Left ventricle myocardium superior (tissue), 1 donor: ENCODE measurements around the gene RBPMS2. TPM values are rescaled to one million over a fixed set of nuclear protein-coding genes. Genes with fewer than 3 reads are reported as not detected.
A peak's percentile ranks its signal among the peaks of the same experiment; 100 is the strongest.
"Not testable (repeated sequence)": the region's sequence is repeated elsewhere in the genome, so short reads cannot be mapped to it uniquely, and the experiment has no call there.

ENCODE experiments used
- ATAC-seq: fragments of 200-7000 bp; cut with Tn5 transposase; one replicate; pipeline ENCODE4 v1.9.1; 2020; ENCODE audit warnings: mild to moderate bottlenecking, moderate library complexity
- DNase-seq: peaks from one replicate; pipeline ENCODE4 v3.0.0-alpha.2; 2020
- intact Hi-C: fragments of 100-400 bp; cut with micrococcal nuclease; formaldehyde crosslinking; loops from one replicate; pipeline ENCODE4 v1.11.0; 2022
- total RNA-seq: library from RNA; stranded (reverse); fragmentation: NEBNext Ultra II Directional; extraction: Animal tissue kit (Norgen Biotek cat#: 25700); gene quantifications from one replicate; pipeline ENCODE4 v1.2.1, GENCODE V29; 2021
- donor health status: DM: no; HTN: yes; CAD: no; lungs with severe emphysema.

RBPMS2 gene
- total RNA-seq, 1 donor from 2014 or later = 213 TPM

GRCh38 chr15:64795299-64795698 lies 19.9 kb upstream of the RBPMS2 start:
- DNase-seq, ATAC-seq, intact Hi-C loops: not testable (repeated sequence)

- ATAC-seq (no peak), DNase-seq (no peak)
- intact Hi-C loops = no loop called here
These were observed 16.9 kb upstream of the RBPMS2 start for GRCh38 chr15:64792282-64792681.

GRCh38 chr15:64791401-64791800 lies 16.0 kb upstream of the RBPMS2 start:
- intact Hi-C loops = no loop called here
- no peak for DNase-seq
- no peak for ATAC-seq

- ATAC-seq = peak; percentile 38
- no peak for DNase-seq
- intact Hi-C loops = no loop called here
These were observed 8.4 kb upstream of the RBPMS2 start for GRCh38 chr15:64783796-64784195.

- ATAC-seq (no peak), DNase-seq (no peak)
- intact Hi-C loops = no loop called here
These were observed 7.4 kb upstream of the RBPMS2 start for GRCh38 chr15:64782751-64783150.

GRCh38 chr15:64781299-64781698 lies 5.9 kb upstream of the RBPMS2 start:
- intact Hi-C loops = no loop called here
- no peak for ATAC-seq
- no peak for DNase-seq

- DNase-seq (no peak), ATAC-seq (no peak)
- intact Hi-C loops = no loop called here
These were observed 5.3 kb upstream of the RBPMS2 start for GRCh38 chr15:64780600-64781156.

- no peak for DNase-seq
- ATAC-seq = no peak
- intact Hi-C loops = no loop called here
These were observed 4.2 kb upstream of the RBPMS2 start for GRCh38 chr15:64779630-64780029.

GRCh38 chr15:64779024-64779423 lies 3.6 kb upstream of the RBPMS2 start:
- DNase-seq = no peak
- no peak for ATAC-seq
- intact Hi-C loops = no loop called here

- intact Hi-C loops = no loop called here
- no peak for ATAC-seq
These were observed 1.0 kb upstream of the RBPMS2 start for GRCh38 chr15:64776402-64776786.

GRCh38 chr15:64774629-64775493 lies 528 bp downstream of the RBPMS2 start:
- ATAC-seq (peak; percentile 60), DNase-seq (peak; percentile 59)
- intact Hi-C loops = no loop called here

More at GRCh38 chr15:64776402-64776786, 1.0 kb upstream of the RBPMS2 start:
- peak; percentile 38 for DNase-seq

- intact Hi-C loops = no loop called here
- ATAC-seq (peak; percentile 44), DNase-seq (peak; percentile 44)
These were observed 1.3 kb downstream of the RBPMS2 start for GRCh38 chr15:64774037-64774628.

- DNase-seq = no peak
- intact Hi-C loops = no loop called here
- ATAC-seq = no peak
These were observed 1.8 kb downstream of the RBPMS2 start for GRCh38 chr15:64773606-64774005.

- no peak for DNase-seq
- ATAC-seq = no peak
- intact Hi-C loops = no loop called here
These were observed 2.4 kb downstream of the RBPMS2 start for GRCh38 chr15:64772964-64773363.

- no peak for DNase-seq
- no peak for ATAC-seq
- intact Hi-C loops = no loop called here
These were observed 2.9 kb downstream of the RBPMS2 start for GRCh38 chr15:64772488-64772887.

- DNase-seq (no peak), ATAC-seq (no peak)
- intact Hi-C loops = no loop called here
These were observed 4.8 kb downstream of the RBPMS2 start for GRCh38 chr15:64770626-64771025.

- ATAC-seq = no peak
- DNase-seq = no peak
- intact Hi-C loops = no loop called here
These were observed 8.2 kb downstream of the RBPMS2 start for GRCh38 chr15:64767203-64767602.

- no peak for DNase-seq
- intact Hi-C loops = no loop called here
- ATAC-seq = peak; percentile 14
These were observed 9.3 kb downstream of the RBPMS2 start for GRCh38 chr15:64766058-64766457.

GRCh38 chr15:64763874-64764273 lies 11.5 kb downstream of the RBPMS2 start:
- no peak for DNase-seq
- no peak for ATAC-seq
- intact Hi-C loops = no loop called here

- ATAC-seq (no peak), DNase-seq (no peak)
- intact Hi-C loops = no loop called here
These were observed 11.9 kb downstream of the RBPMS2 start for GRCh38 chr15:64763462-64763861.
